Fibroblast of pulmonary artery (primary cell): ENCODE measurements around the gene LPIN1.

Experiments
- DNase-seq: peaks from one replicate; pipeline ENCODE4 v3.0.0-alpha.2; 2010; ENCODE audit warnings: low read depth
- H3K4me3 ChIP-seq: replicated peaks from 2 replicates; pipeline ENCODE4 v1.5.1; 2011; ENCODE audit warnings: low read depth, mild to moderate bottlenecking, control low read depth, low read length, moderate library complexity
- TF ChIP-seq, protein P1 (sequence below): IDR thresholded peaks from 2 replicates; pipeline ENCODE4 v1.5.1; 2011; ENCODE audit warnings: mild to moderate bottlenecking, control low read depth, low read length, inconsistent platforms; ENCODE audit errors: missing control alignments

Gene LPIN1

DNA sequence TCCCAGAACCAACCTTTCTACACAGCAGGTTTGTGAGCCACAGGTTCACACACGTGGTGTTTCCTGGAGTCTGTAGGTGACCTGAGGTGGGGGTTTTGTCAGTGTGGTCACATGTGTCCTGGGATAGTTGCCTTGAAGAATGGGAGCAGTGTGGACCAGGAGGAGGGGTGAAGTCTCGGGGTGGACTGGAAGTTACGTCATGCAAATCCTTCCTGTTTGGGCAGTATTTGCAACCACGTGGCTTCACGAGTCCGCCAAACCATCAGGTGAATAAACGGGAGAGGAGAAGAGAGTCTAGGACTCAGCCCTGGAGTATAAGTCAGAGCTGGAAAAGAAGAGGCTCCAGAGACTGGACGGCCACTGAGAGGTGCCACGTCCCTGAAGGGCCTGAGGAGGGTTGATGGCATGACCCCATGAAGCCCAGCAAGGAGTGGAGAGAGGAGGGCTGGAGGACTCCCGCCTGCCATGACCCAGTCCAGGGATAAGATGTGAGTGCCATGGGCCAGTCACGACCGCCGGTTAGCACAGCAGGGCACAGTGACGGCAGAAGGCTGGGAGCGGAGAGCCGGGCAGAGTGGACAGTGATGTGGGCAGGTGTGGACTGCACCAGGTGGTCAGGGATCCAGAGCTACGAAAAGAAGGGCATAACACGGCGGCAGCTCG, 16.5 kb downstream of the LPIN1 start:
- H3K4me3 ChIP-seq = no peak overlapping the region
- TF ChIP-seq, protein P1, sequence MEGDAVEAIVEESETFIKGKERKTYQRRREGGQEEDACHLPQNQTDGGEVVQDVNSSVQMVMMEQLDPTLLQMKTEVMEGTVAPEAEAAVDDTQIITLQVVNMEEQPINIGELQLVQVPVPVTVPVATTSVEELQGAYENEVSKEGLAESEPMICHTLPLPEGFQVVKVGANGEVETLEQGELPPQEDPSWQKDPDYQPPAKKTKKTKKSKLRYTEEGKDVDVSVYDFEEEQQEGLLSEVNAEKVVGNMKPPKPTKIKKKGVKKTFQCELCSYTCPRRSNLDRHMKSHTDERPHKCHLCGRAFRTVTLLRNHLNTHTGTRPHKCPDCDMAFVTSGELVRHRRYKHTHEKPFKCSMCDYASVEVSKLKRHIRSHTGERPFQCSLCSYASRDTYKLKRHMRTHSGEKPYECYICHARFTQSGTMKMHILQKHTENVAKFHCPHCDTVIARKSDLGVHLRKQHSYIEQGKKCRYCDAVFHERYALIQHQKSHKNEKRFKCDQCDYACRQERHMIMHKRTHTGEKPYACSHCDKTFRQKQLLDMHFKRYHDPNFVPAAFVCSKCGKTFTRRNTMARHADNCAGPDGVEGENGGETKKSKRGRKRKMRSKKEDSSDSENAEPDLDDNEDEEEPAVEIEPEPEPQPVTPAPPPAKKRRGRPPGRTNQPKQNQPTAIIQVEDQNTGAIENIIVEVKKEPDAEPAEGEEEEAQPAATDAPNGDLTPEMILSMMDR = no peak
- no peak for DNase-seq

DNA sequence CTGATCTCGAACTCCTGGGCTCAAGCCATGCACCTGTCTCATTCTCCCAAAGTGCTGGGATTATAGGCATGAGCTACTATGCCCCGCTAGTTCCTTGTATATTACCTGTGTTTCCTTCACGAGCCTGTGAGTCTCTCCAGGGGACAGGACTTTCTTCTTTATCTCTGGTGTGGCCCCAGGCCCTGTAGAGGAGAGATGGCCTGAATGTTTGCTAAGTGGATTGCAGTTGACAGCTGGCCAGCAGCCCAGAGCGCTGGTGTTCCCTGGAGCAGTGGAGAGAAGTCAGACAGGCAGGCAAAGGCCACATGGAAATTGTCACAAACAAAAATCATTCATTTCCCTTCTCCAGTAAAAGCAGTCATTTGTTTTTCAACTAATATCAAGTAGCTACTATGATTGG, 17.9 kb downstream of the LPIN1 start:
- no peak for DNase-seq
- TF ChIP-seq, protein P1 = no peak
- H3K4me3 ChIP-seq = no peak overlapping the region

DNA sequence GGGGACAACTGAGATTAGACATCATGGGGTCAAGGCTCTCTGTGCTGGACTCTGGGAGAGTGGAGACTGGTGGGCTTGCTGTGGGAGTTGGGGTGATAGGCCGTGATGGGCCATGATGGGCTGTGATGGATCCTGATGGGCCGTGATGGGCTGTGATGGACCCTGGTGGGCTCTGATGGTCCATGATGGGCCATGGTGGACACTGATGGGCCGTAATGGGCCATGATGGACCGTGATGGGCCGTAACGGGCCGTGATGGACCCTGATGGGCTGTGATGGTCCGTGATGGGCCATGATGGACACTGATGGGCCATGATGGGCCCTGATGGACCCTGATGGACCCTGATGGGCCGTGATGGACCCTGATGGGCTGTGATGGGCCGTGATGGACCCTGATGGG, 18.5 kb downstream of the LPIN1 start:
- TF ChIP-seq, protein P1 = no peak
- H3K4me3 ChIP-seq = no peak overlapping the region
- no peak for DNase-seq

DNA sequence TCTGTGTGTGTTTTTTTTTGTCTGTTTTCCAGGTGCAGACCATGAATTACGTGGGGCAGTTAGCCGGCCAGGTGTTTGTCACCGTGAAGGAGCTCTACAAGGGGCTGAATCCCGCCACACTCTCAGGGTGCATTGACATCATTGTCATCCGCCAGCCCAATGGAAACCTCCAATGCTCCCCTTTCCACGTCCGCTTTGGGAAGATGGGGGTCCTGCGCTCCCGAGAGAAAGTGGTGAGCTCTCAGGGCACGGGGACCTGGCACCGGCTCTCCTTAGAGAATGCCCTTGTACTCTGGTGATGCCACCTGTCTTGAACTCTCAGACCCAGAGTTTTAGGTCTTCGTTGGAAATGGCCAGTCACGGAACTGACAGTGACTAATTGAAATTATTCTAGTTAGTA, 19.1 kb downstream of the LPIN1 start:
- H3K4me3 ChIP-seq = no peak overlapping the region
- no peak for DNase-seq
- TF ChIP-seq, protein P1 = no peak

DNA sequence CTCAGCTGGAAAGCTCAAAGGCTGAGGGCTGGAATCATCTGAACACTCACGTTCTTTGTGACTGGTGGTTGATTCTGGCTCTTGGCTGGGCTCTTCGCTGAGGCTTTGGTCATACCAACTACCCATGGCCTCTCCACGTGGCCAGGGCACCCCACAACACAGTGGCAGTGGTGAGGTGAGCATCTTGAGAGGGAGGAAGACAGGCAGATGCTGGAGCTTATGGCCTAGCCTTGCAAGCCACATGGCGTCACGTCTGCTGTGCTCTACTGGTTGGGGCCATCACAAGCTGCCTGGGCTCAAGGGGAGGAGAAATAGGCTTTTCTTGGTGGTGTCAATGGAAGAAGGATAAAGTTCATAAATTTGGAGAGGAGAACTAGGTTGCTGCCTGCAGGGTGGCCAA, 19.6 kb downstream of the LPIN1 start:
- TF ChIP-seq, protein P1 = no peak
- DNase-seq = no peak
- H3K4me3 ChIP-seq = no peak overlapping the region

DNA sequence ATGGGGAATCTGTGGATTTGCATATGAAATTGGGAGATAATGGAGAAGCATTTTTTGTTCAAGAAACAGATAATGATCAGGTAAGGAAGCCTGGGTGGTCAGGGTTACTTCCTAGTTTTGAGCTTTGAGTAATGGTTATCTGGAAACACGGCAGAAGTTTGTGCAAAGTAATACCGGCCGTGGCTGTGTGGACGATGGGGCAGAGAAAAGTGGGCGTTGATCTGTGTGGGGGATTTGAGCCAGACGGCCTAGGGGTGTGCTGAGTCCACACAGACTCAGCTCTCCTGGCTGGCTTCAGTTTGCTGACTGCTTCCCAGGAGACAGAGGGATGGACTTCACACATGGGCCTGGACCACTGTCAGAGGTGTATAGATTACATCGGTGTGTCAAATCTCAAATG, 21.3 kb downstream of the LPIN1 start:
- DNase-seq = no peak
- TF ChIP-seq, protein P1 = no peak
- no peak overlapping the region for H3K4me3 ChIP-seq

DNA sequence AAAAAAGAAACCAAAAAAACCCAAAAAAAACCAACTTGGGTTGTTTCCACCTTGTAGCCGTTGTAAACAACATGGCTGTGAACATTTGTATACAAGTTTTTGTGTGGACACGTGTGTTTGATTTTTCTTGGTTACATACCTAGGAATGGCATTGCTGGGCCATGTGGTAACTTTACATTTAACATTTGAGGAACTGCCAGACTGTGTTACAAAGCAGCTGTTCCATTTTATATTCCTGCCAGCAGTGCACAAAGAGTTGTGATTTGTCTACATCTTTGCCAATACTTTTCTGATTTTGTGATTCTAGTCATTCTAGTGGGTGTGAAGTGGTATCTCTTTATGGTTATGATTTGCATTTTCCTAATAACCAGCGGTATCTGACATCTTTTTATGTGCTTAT, 22.5 kb downstream of the LPIN1 start:
- TF ChIP-seq, protein P1 = no peak
- DNase-seq = peak; percentile 19
- H3K4me3 ChIP-seq = no peak overlapping the region
